ENCODE data around the gene PIP5K1B.

- TF ChIP-seq CTCF (IDR thresholded peaks at IDR 0.05) (no peak), TCF7 (CRISPR knock-in tag; IDR thresholded peaks at IDR 0.05; ENCODE audit: low read depth) (no peak), ATF2 (CRISPR knock-in tag; IDR thresholded peaks at IDR 0.05; ENCODE audit: borderline replicate concordance, low read depth) (no peak), ETV6 (CRISPR knock-in tag; IDR thresholded peaks at IDR 0.05) (no peak), USF1 (CRISPR knock-in tag; IDR thresholded peaks at IDR 0.05) (no peak), JUN (CRISPR knock-in tag; IDR thresholded peaks at IDR 0.05) (no peak)
- TF ChIP-seq, protein P1, sequence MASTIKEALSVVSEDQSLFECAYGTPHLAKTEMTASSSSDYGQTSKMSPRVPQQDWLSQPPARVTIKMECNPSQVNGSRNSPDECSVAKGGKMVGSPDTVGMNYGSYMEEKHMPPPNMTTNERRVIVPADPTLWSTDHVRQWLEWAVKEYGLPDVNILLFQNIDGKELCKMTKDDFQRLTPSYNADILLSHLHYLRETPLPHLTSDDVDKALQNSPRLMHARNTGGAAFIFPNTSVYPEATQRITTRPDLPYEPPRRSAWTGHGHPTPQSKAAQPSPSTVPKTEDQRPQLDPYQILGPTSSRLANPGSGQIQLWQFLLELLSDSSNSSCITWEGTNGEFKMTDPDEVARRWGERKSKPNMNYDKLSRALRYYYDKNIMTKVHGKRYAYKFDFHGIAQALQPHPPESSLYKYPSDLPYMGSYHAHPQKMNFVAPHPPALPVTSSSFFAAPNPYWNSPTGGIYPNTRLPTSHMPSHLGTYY (CRISPR knock-in tag; IDR thresholded peaks at IDR 0.05) = no peak
These were observed 273.5 kb downstream of the PIP5K1B start for GRCh38 chr9:68978501-68978900.

Measured in WTC11 (cell line).